Endothelial cell of umbilical vein (primary cell): ENCODE results near the gene ACE. TPM values are rescaled to one million over a fixed set of nuclear protein-coding genes. Genes with fewer than 3 reads are reported as not detected.

Source experiments
- BruUV-seq: library from RNA; stranded (reverse); fragments of 400-500 nt; replicated peaks from 2 replicates; lab custom pipeline; 2021; lab: Mats Ljungman, UMichigan
- CTCF ChIA-PET: fragments of 300-600, 350-600 bp; sonication (Branson Sonifier 250); formaldehyde crosslinking; loops from one replicate; lab custom pipeline; 2021; ENCODE audit warnings: antibody characterized with exemption, inconsistent platforms; lab: Charles Lee
- POLR2A ChIA-PET: fragments of 300-600, 350-600 bp; sonication (Branson Sonifier 250); formaldehyde crosslinking; loops from one replicate; lab custom pipeline; 2021; ENCODE audit warnings: antibody characterized with exemption, inconsistent platforms; lab: Charles Lee
- DNase-seq: peaks from one replicate; pipeline ENCODE4 v3.0.0-alpha.2; 2011; ENCODE audit warnings: low read depth, low spot score
- FAIRE-seq: peaks from 2 replicates; lab custom pipeline; 2011; peaks lifted over from hg19 to GRCh38; lab: Jason Lieb, UNC
- H2AFZ ChIP-seq: 2 replicates; pipeline ENCODE4 v1.6.0; 2012; ENCODE audit warnings: low read depth, low read length, control low read depth, inconsistent platforms
- H3K27ac ChIP-seq: 2 replicates; pipeline ENCODE4 v1.5.1; 2011; ENCODE audit warnings: low read depth, mild to moderate bottlenecking, control low read depth, low read length, moderate library complexity; ENCODE audit not compliant: insufficient read depth
- H3K27me3 ChIP-seq, 2 experiments: 2 replicates each; pipeline versions ENCODE4 v1.6.0 to v1.6.1; 2011; ENCODE audit warnings: low read length in 2 of 2, mixed read lengths in 1 of 2; ENCODE audit not compliant: control insufficient read depth in 2 of 2, insufficient read depth in 2 of 2
- H3K36me3 ChIP-seq, 2 experiments: 2 replicates in 1 of 2; 3 replicates in 1 of 2; pipeline ENCODE4 v1.5.1; 2011; ENCODE audit warnings: low read length in 2 of 2, mild to moderate bottlenecking in 1 of 2, moderate library complexity in 1 of 2; ENCODE audit not compliant: control insufficient read depth in 2 of 2, insufficient read depth in 2 of 2; ENCODE audit errors: extremely low read depth in 1 of 2
- H3K4me1 ChIP-seq: 3 replicates; pipeline ENCODE4 v1.5.1; 2011; ENCODE audit warnings: mild to moderate bottlenecking, low read length; ENCODE audit not compliant: control insufficient read depth, insufficient read depth; ENCODE audit errors: extremely low read depth
- H3K4me2 ChIP-seq: 2 replicates; pipeline ENCODE4 v1.6.1; 2011; ENCODE audit warnings: low read length, control low read depth, mixed read lengths; ENCODE audit not compliant: insufficient read depth
- H3K4me3 ChIP-seq, 3 experiments: fragments of 200-600 bp in 1 of 3; sonication (generic), shearing (Covaris generic) in 1 of 3; replicated peaks in 1 of 3; 2 replicates each; pipeline ENCODE4 v1.5.1; 2011 to 2016; ENCODE audit warnings: control low read depth in 3 of 3, low read length in 3 of 3, mild to moderate bottlenecking in 2 of 3, inconsistent platforms in 1 of 3, low read depth in 1 of 3, moderate library complexity in 1 of 3; ENCODE audit not compliant: insufficient read depth in 1 of 3
- H3K79me2 ChIP-seq: 2 replicates; pipeline ENCODE4 v1.6.0; 2012; ENCODE audit warnings: low read length, inconsistent platforms; ENCODE audit not compliant: control insufficient read depth, insufficient read depth
- H3K9ac ChIP-seq: replicated peaks from 2 replicates; pipeline ENCODE3; 2011; ENCODE audit warnings: low read length, control low read depth; ENCODE audit not compliant: insufficient read depth; ENCODE audit errors: extremely low read depth
- H3K9me1 ChIP-seq: replicated peaks from 3 replicates; pipeline ENCODE4 v1.6.0; 2011; ENCODE audit warnings: mild to moderate bottlenecking, low read length; ENCODE audit not compliant: control insufficient read depth, insufficient read depth; ENCODE audit errors: extremely low read depth
- H3K9me3 ChIP-seq: replicated peaks from 2 replicates; pipeline ENCODE4 v1.5.1; 2012; ENCODE audit warnings: low read length, inconsistent platforms; ENCODE audit not compliant: control insufficient read depth, insufficient read depth
- H4K20me1 ChIP-seq: replicated peaks from 2 replicates; pipeline ENCODE3; 2011; ENCODE audit warnings: mild to moderate bottlenecking, low read length; ENCODE audit not compliant: control insufficient read depth, insufficient read depth; ENCODE audit errors: extremely low read depth
- EZH2 ChIP-seq: IDR thresholded peaks from 2 replicates; pipeline ENCODE4 v1.6.1; 2012; ENCODE audit warnings: borderline replicate concordance, low read depth, mild to moderate bottlenecking, moderate library complexity, low read length, inconsistent platforms; ENCODE audit not compliant: severe bottlenecking
- FOS ChIP-seq: IDR thresholded peaks from 2 replicates; pipeline ENCODE4 v1.6.1; 2011; ENCODE audit warnings: mild to moderate bottlenecking, low read length, moderate library complexity, borderline replicate concordance; ENCODE audit not compliant: insufficient read depth
- GATA2 ChIP-seq: IDR thresholded peaks from 2 replicates; pipeline ENCODE4 v1.7.0; 2011; ENCODE audit warnings: low read depth, mild to moderate bottlenecking, moderate library complexity, mixed read lengths, low read length; ENCODE audit not compliant: insufficient read length, insufficient read depth
- JUN ChIP-seq: IDR thresholded peaks from 2 replicates; pipeline ENCODE4 v1.6.1; 2011; ENCODE audit warnings: borderline replicate concordance, low read depth; ENCODE audit not compliant: insufficient read length, insufficient read depth
- MYC ChIP-seq: IDR thresholded peaks from one replicate; pipeline ENCODE4 v1.6.1; 2011; ENCODE audit warnings: mild to moderate bottlenecking, low read depth, low read length
- POLR2A ChIP-seq: IDR thresholded peaks from 2 replicates; pipeline ENCODE4 v1.6.1; 2012; ENCODE audit warnings: low read depth, mild to moderate bottlenecking, control low read depth, low read length
- POLR2AphosphoS5 ChIP-seq: IDR thresholded peaks from 2 replicates; pipeline ENCODE4 v1.6.1; 2012; ENCODE audit warnings: low read depth, mild to moderate bottlenecking, control low read depth, low read length, moderate library complexity; ENCODE audit not compliant: insufficient read depth
- dilution Hi-C: fragments of 300-500 bp; cut with MboI; formaldehyde crosslinking; loops from one replicate; pipeline ENCODE4 v1.15.0; 2019; ENCODE audit warnings: low sequenced_read_pairs; ENCODE audit not compliant: extremely low pct_ligation_motif_present
- intact Hi-C: fragments of 100-400 bp; cut with micrococcal nuclease; formaldehyde crosslinking; loops from one replicate; pipeline ENCODE4 v1.10.0; 2022
- polyA plus RNA-seq, 4 experiments: library from polyadenylated mRNA; depleted of rRNA in 3 of 4; stranded (reverse) in 3 of 4; unstranded in 1 of 4; fragments of >200 nt; gene quantifications; 2 replicates each; pipeline versions ENCODE4 v1.2.1 to v1.2.3, GENCODE V29; 2011 to 2012; ENCODE audit warnings: missing spikeins in 1 of 4
- total RNA-seq: library from RNA; stranded (reverse); gene quantifications from 2 replicates; pipeline ENCODE4 v1.2.3, GENCODE V29; 2021
- TF ChIP-seq, protein P1 (sequence below), 2 donors: IDR thresholded peaks; 1 replicate in 1 of 2; 2 replicates in 1 of 2; pipeline ENCODE4 v1.5.1; 2011; ENCODE audit warnings: low read length in 2 of 2, mild to moderate bottlenecking in 2 of 2, moderate library complexity in 2 of 2, control low read depth in 1 of 2, inconsistent platforms in 1 of 2, low read depth in 1 of 2; ENCODE audit not compliant: insufficient read depth in 1 of 2; ENCODE audit errors: extremely low read depth in 1 of 2
- TF ChIP-seq, protein P2 (sequence below): IDR thresholded peaks from 2 replicates; pipeline ENCODE4 v1.6.1; 2011; ENCODE audit not compliant: insufficient read depth, insufficient read length

Gene ACE
- total and polyA plus RNA-seq, 2 donors (not counting 3 experiments of a cell fraction or from before 2014, with no cell fraction given) = 63.4 to 207 TPM

DNA sequence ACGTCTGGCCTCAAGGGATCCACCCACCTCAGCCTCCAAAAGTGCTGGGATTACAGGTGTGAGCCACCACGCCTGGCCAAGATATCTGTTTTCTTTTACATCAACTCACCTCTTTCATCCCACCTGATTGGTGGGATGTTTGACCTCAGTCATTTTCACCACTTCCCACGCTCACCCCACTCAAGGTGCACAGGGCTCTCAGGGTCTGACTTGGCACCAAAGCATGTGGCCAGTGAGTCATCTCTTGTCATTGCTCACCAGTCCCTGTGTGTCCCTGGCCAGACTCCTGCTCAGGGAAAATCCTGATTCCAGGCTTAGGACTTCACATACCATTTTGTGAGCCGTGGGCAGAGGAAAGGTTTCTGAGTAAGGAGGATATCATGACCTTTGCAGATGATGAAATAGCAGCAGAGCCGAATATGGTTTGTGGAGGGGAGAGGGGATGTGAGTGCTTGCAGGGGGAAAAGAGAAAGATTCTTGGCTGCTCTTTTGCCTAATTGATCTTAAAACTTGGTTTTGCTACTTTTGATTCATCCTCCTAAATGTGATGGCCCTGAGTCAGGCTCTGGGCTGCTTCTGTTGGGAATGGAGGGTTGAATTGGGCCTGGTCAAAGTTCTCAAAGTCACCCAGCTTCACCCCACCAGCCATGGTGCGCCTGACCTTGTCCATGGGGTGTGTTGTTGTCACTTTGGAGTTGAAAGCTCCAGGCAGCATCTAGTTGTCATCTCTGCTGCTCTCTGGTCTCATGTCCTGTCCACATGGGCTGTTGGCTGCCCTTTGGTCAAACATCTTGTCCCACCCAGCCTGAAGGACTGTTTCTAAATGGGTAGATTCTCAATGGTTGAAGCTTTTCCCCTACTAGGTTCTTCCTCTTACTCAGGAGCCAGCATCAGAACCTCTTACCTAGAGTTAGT is 40.3 kb downstream of the ACE start:
- FAIRE-seq = no peak
- POLR2A ChIA-PET = no interaction called here
- Histone ChIP-seq H3K79me2 (no peaks in the 10 kb centered on the region), H3K9me1 (no peaks in the 10 kb centered on the region), H3K9me3 (no peaks in the 10 kb centered on the region), H3K36me3 (no peaks in the 10 kb centered on the region), H3K27me3 (peaks cover 7 to 8% of the 10 kb centered on the region in 2 experiments), H3K4me1 (no peaks in the 10 kb centered on the region), H3K4me2 (no peak overlapping the region), H2AFZ (no peak overlapping the region), H4K20me1 (no peaks in the 10 kb centered on the region), H3K9ac (no peak overlapping the region), H3K4me3 (no peak overlapping the region), H3K27ac (no peak overlapping the region)
- TF ChIP-seq POLR2AphosphoS5 = no peak
- no peak for TF ChIP-seq MYC
- no peak for TF ChIP-seq POLR2A
- DNase-seq = no peak
- dilution Hi-C loops (no loop called here), intact Hi-C loops (no loop called here)
- no TSS peak for BruUV-seq
- CTCF ChIA-PET = no interaction called here

DNA sequence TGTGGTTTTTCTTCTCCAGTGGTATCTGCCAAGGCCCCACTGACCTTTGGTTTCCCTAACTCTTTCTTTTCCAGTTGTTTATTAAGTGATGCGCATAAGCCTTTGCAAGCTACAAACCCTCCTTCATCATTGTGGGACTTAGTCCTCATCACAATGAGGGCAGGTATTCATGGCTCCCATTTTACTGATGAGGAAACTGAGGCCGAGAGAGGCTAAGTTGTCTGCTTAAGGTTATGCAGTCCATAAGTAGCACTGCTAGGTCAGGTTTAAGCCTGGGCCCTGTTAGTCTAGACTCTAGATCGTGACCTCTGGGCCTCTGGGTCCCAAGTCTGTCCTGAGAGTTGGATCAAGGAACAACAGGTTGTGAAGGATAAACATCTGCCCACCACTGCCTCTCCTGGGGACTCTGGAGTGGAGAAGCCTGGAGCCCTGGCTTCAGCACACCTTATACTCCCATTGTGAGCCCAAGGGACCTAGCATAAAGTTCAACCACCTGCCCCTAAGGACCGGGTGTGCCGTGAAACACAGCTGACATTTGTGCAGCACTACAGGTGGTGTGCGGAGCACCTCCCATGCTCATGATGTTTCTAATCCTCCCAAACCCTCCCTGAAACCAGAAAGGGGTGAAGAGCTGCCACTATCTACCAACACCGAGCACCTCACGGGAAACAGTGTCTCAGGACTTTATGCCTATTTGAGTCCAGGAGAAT is 41.1 kb downstream of the ACE start:
- H3K36me3 ChIP-seq = no peaks in the 10 kb centered on the region
- TF ChIP-seq EZH2 (no peak), JUN (no peak), MYC (no peak), POLR2A (no peak), FOS (no peak), POLR2AphosphoS5 (no peak), GATA2 (no peak)
- TF ChIP-seq, protein P1, sequence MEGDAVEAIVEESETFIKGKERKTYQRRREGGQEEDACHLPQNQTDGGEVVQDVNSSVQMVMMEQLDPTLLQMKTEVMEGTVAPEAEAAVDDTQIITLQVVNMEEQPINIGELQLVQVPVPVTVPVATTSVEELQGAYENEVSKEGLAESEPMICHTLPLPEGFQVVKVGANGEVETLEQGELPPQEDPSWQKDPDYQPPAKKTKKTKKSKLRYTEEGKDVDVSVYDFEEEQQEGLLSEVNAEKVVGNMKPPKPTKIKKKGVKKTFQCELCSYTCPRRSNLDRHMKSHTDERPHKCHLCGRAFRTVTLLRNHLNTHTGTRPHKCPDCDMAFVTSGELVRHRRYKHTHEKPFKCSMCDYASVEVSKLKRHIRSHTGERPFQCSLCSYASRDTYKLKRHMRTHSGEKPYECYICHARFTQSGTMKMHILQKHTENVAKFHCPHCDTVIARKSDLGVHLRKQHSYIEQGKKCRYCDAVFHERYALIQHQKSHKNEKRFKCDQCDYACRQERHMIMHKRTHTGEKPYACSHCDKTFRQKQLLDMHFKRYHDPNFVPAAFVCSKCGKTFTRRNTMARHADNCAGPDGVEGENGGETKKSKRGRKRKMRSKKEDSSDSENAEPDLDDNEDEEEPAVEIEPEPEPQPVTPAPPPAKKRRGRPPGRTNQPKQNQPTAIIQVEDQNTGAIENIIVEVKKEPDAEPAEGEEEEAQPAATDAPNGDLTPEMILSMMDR (IDR thresholded peaks at IDR 0.05; ENCODE audit: extremely low read depth in 1 of 2, insufficient read depth in 1 of 2, low read depth in 1 of 2, low read length in 2 of 2) = no peak
- TF ChIP-seq, protein P2, sequence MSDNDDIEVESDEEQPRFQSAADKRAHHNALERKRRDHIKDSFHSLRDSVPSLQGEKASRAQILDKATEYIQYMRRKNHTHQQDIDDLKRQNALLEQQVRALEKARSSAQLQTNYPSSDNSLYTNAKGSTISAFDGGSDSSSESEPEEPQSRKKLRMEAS = no peak
- ChIA-PET CTCF (interaction anchor here (1.3 to 1.5 kb wide), 2 partner anchors 10 to 93 kb away, joined by 3 to 5 read pairs; no protein-coding TSS in a partner anchor), POLR2A (no interaction called here)
- no peak overlapping the region for H3K9ac ChIP-seq
- H3K9me1 ChIP-seq = no peaks in the 10 kb centered on the region
- H3K79me2 ChIP-seq = no peaks in the 10 kb centered on the region
- no TSS peak for BruUV-seq
- no peaks in the 10 kb centered on the region for H3K9me3 ChIP-seq
- DNase-seq (no peak), FAIRE-seq (no peak)
- no peak overlapping the region for H3K4me3 ChIP-seq
- intact Hi-C loops (no loop called here), dilution Hi-C loops (no loop called here)
- H2AFZ ChIP-seq = no peak overlapping the region
- H4K20me1 ChIP-seq = no peaks in the 10 kb centered on the region
- peaks cover 5 to 8% of the 10 kb centered on the region in 2 experiments for H3K27me3 ChIP-seq
- H3K4me2 ChIP-seq = no peak overlapping the region
- no peaks in the 10 kb centered on the region for H3K4me1 ChIP-seq
- no peak overlapping the region for H3K27ac ChIP-seq
